ENCODE measurements around the gene ASS1.

The ASS1 gene

DNA sequence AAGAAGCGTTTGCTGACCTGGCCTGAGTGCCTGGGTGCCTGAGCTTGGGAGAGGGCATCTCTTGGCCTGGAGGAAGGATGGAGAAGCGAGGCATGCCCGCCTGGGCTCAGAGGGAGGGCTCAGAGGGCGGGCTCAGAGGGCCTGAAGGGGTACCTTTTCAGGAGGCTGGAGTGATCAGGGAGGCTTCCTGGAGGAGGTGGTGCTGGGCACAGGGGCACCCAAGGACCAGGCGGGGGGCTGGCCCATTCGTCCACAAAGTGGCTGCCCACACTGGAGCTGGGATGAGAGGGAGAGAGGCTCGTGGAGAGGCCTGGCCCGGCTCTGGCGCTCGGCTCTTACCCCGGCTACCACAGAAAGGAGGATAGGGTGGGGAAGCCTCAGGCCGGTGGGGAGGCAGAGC lies 32.8 kb downstream of the ASS1 start:
- DNase-seq = no peak

DNA sequence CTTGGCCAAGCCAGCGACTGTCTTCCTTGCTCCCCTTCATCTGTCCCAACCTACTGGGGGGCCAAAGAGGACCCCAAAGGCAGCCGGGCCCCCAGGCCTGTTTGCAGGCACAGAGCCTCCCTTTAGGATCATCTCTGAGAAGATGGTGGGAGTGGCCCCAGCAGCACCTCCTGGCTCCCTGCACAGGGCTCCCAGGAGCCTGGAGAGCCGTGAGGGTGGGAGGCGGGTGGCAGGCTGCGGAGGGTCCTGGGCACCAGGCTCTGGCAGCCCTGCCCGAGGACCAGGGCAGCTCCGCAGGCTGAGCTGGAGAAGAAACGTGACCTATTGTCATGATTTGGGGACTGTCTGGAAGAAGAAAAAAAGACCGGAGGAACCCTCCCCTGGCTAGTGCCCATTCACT lies 33.4 kb downstream of the ASS1 start:
- no peak for DNase-seq

GRCh38 chr9:130478736-130479575 lies 34.2 kb downstream of the ASS1 start:
- no peak for DNase-seq

DNA sequence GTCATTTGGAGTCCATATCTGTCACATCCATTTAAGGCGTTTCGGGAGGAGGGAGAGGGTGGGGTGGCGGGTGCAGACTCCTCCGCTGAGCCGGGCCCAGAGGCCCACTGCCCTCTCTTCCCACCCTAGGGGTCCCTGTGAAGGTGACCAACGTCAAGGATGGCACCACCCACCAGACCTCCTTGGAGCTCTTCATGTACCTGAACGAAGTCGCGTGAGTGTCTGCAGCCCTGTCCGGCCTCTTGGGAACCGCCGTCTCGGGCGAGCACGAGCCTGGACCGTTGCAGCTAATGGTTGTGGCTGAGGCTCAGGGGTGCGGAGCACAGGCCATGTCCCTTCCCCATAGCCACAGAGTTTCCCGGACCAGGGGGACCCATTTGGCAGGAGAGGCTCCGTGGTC lies 34.8 kb downstream of the ASS1 start:
- DNase-seq = no peak

DNA sequence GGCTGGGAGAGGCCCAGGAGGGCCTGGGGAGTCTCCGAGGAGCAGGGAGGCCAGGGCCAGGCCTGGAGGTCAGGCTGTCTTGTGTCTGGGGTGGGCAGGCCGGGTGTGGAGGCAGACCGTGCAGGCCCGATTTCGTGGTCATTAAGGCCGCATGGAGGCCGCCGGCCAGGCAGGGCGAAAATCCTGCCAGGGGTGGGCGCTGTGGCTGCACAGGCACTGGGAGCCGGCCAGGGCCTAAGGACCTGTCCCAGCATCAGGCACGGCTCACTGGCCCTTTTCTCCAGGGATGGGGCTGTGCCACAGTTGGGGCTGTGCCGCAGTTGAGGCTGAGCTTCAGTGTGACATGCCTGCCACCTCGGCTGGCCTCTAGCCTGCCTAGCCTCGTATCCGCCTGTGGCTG lies 35.9 kb downstream of the ASS1 start:
- DNase-seq = no peak

GRCh38 chr9:130482463-130482862 lies 37.7 kb downstream of the ASS1 start:
- DNase-seq = no peak

DNA sequence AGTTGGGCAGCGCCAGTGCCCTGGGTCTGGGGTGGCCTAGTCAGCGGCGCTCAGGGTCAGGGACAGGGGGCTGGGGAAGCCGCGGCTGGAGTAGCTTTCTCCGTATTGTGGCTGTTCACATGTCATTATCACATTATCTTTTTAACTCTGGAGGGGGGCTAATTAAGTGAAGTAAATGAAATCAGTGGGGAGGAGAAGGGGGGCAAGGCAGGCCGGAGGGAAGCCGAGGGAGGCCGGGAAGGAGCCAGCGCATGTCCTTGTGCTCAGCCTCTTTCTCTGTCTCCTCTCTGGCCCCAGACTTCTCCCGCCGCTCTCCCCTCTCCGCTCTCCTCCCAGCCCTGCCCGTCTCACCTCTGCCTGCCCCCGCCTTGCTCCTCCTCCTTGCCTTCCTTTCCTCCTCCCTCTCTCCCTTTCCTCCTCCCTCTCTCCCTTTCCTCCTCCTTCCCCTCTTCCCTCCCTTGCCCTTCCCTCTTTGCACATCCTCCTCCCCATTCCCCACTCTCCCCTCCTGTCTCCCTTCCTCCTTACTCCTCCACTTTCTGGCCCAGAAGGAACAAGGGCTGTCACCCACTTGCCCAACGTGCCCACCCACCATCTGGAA lies 38.7 kb downstream of the ASS1 start:
- DNase-seq = no peak

DNA sequence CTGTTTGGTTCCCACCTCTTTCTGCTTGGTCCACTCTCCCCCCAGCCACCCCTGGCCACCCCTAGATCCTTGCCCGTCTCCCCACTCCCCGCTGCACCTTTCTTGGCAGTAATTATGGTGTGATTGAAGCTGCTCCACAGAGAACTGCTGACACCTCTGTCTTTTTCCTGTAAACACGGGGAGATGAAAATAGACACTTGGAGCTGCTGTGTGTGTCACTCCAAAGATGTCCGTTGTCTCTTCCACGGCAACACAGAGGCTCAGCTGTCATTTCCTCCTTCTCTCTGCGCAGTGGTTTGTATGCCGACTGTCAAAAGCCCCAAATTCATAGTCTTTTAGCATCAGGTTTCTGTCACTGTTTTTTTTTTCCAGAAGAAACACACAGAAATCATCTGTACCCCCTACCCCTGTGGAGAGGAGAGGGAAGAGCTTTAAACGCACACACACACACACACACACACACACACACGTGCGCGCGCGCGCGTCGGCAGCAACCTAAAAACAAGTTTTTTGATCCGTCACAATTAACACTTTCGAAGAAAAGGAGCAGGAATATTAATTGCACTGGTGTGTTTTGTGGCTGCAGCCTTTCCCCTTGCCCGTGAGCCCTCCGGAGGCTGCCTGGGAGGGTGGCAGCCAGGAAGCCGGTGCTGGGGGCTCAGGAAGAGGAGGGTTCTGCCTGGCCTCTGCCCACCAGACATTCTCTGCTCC lies 39.8 kb downstream of the ASS1 start:
- DNase-seq = no peak

DNA sequence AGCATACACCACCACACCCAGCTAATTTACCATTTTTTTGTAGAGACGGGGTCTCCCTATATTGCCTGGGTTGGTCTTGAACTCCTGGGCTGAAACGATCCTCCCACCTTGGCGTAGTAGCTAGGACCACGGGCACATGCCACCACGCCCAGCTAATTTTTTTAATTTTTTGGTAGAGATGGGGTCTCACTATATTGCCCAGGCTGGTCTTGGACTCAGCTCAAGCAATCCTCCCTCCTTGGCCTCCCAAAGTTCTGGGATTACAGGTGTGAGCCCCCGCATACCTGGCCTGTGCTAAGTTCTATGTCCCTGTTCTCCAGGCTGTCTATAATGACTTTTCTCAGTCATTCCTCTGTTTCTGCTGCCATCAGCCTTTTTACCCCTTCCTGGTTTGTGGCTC lies 41.3 kb downstream of the ASS1 start:
- DNase-seq = no peak

DNA sequence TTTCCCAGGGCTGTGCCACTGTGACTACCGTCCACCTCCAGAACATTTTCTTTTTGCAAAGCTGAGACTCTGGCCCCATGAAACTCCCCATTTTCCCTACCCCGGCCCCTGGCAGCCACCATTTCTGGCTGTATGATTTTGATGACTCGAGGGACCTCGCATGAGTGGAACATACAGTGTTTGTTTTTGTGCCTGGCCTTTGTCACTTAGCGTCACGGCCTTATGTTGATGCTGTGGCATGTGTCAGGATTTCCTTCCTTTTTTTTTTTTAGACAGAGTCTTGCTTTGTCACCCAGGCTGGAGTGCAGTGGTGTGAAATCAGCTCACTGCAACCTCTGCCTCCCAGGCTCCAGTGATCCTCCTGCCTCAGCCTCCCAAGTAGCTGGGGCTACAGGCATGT lies 42.7 kb downstream of the ASS1 start:
- no peak for DNase-seq

- DNase-seq = no peak
Measured at GRCh38 chr9:130488621-130489330, 44.0 kb downstream of the ASS1 start.

GRCh38 chr9:130490981-130491380 lies 46.2 kb downstream of the ASS1 start:
- DNase-seq = no peak

DNA sequence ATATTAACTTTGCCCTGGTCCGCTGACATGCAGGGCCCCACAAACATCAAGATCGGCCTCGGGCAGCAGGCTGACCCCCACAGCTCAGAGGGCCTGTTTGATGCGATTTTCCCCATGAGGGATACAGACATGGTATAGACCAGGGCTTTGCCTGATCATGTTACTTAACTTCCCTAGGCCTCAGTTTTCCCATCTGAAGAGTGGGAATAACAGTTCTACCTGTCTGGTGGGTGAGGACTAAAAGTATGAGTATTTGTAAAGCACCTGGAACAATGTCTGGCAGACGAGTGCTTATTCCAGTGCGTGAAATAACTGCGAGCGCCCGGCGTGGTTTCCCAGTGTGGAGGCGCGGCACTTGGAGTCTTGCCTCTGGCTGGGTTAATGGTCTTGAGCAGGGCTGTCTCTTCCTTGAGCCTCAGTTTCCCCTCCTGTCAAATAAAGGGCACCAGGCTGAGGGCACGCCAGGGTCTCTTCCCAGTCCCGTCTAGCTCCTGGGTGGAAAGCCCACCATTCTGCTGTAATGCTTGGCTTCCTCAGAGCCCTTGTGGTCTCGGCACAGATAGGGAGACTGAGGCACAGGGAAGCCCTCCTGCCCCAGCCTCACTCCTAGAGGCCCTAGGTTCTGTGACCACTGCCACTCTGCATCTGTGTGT lies 47.2 kb downstream of the ASS1 start:
- no peak for DNase-seq

- DNase-seq = no peak
Measured at GRCh38 chr9:130493021-130493420, 48.3 kb downstream of the ASS1 start.

GRCh38 chr9:130493476-130493875 lies 48.7 kb downstream of the ASS1 start:
- no peak for DNase-seq

DNA sequence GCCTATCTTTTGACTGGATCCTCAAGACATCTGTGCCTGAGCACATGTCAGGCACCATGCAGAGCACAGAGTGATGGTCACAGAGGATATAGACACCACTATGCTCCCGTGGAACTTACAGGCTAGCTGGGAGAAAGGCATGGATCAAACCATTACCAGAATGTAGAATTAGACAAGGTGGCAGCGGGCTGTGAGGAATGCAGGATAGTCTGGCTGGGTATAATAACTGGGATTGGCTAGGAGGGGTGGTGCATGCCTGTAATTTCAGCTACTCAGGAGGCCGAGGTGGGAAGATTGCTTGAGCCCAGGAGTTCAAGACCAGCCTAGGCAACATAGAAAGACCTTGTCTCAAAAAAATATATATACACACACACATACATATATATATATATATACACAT lies 50.3 kb downstream of the ASS1 start:
- DNase-seq = no peak

DNA sequence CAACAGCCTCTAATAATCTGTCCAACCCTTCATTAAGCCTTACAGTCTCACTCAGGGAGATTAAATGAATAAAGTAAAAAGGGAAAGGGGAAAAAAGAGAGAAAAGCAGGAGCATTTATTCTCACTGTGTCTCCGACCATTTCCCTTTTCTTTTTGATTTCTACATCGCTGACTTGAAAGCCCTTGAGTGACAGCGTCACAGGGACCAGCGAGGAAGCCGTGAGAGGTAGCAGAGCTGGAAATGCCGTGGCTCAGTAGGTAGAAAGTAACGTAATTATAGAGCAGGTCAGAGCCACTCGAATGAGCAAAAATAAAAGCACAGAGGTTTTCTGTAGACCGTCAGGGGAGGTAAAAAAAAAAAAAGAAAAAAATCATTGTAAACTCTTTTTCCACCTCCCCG lies 52.4 kb downstream of the ASS1 start:
- DNase-seq = no peak

DNA sequence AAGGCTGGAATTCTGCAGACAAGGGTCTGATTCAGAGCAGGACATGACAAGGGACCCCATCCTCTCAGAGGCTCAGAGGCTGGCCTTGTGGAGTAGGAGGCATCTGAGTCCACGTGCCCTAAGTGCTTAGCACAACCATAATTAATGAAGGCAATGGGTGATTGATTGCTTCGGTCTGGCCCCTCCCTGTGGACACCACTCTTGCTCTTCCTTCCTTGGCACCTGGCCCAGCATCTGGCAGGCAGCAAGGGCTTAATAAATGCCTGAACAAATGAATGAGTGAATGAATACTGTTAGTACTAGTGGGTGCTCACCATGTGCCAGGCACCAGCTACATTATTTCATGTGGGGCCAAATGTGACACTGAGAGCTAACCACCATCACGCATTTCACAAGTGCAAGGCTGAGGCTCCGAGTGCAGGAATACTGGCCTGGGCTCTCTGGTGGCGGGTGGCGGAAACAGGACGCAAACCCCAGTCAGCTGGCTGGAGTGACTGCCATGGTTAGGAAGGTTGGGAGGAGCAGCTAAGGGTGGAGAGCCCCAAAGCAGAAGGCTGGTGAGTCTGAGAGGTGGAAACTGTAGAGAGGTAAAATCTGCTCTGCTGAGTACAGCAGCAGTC lies 53.6 kb downstream of the ASS1 start:
- DNase-seq = no peak

- no peak for DNase-seq
Measured at GRCh38 chr9:130498918-130499698, 54.3 kb downstream of the ASS1 start.

- peak; percentile 20 for DNase-seq
Measured at GRCh38 chr9:130499804-130500263, 55.1 kb downstream of the ASS1 start.
